Tibial nerve (tissue), 4 donors: Measurements from ENCODE around the gene SLC39A6.

Experiments used
- CTCF ChIP-seq, 5 experiments: fragments of 200-600 bp in 3 of 5; fragments of 450-650 bp in 2 of 5; sonication (generic) in 3 of 5; IDR thresholded peaks; one replicate each; pipeline ENCODE4 v1.5.1; 2016 to 2019; ENCODE audit warnings: antibody characterized with exemption in 5 of 5, mild to moderate bottlenecking in 3 of 5, moderate library complexity in 2 of 5
- EP300 ChIP-seq, 2 donors: sonication (generic); formaldehyde crosslinking; IDR thresholded peaks; one replicate each; pipeline ENCODE4 v1.6.1; 2017; ENCODE audit warnings: antibody characterized with exemption in 2 of 2, mild to moderate bottlenecking in 1 of 2
- POLR2A ChIP-seq, 2 donors: fragments of 450-650 bp; IDR thresholded peaks; one replicate each; pipeline ENCODE4 v1.6.1; 2017; ENCODE audit warnings: antibody characterized with exemption in 2 of 2, mild to moderate bottlenecking in 2 of 2, moderate library complexity in 2 of 2

GRCh38 chr18:36175481-36175880, 46.3 kb upstream of the SLC39A6 start:
- TF ChIP-seq CTCF (IDR thresholded peaks at IDR 0.05) = no peak
- TF ChIP-seq POLR2A (IDR thresholded peaks at IDR 0.05) = no peak
- no peak for TF ChIP-seq EP300 (IDR thresholded peaks at IDR 0.05)
